GM19238 (cell line): ENCODE data around the gene PCDHB13.
"Not testable (repeated sequence)": the region's sequence is repeated elsewhere in the genome, so short reads cannot be mapped to it uniquely, and the experiment has no call there.

Source experiments
- DNase-seq: peaks from one replicate; pipeline ENCODE4 v3.0.0; 2011; ENCODE audit warnings: low spot score; ENCODE audit not compliant: insufficient read length

Gene PCDHB13

DNA sequence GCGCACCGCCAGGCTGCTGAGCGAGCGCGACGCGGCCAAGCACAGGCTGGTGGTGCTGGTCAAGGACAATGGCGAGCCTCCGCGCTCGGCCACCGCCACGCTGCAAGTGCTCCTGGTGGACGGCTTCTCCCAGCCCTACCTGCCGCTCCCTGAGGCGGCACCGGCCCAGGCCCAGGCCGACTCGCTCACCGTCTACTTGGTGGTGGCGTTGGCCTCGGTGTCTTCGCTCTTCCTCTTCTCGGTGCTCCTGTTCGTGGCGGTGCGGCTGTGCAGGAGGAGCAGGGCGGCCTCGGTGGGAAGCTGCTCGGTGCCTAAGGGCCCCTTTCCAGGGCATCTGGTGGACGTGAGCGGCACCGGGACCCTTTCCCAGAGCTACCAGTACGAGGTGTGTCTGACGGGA lies 12.1 kb upstream of the PCDHB13 start:
- not testable (repeated sequence) for DNase-seq

DNA sequence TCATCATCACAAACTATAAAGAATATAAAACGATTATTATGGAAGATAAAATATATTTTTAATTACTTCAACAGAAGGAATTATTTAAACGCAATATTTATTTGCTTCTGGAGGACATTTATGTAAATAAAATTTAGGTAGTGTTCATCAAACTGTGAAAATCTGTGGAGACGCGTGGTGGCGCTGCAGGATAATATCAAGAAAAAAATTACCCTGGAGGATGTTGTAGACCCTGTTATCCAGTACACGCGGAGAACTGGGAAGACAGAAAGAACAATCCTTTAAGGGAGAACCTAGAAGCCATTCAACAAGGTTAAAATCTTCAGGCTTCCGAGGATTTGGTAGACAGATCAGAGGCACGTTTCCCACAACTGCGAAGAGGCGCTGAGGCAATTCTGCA lies 5.2 kb upstream of the PCDHB13 start, which contains the start of gene PCDHB12:
Gene PCDHB12, plus strand, starts transcription at position 242 of the 400 bp plus-strand sequence. CDS start 189 bp downstream, outside the sequence.
- DNase-seq, result no peak

DNA sequence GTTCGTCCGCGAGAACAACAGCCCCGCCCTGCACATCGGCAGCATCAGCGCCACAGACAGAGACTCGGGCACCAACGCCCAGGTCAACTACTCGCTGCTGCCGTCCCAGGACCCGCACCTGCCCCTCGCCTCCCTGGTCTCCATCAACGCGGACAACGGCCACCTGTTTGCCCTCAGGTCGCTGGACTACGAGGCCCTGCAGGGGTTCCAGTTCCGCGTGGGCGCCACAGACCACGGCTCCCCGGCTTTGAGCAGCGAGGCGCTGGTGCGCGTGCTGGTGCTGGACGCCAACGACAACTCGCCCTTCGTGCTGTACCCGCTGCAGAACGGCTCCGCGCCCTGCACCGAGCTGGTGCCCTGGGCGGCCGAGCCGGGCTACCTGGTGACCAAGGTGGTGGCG lies 3.4 kb upstream of the PCDHB13 start:
- not testable (repeated sequence) for DNase-seq

DNA sequence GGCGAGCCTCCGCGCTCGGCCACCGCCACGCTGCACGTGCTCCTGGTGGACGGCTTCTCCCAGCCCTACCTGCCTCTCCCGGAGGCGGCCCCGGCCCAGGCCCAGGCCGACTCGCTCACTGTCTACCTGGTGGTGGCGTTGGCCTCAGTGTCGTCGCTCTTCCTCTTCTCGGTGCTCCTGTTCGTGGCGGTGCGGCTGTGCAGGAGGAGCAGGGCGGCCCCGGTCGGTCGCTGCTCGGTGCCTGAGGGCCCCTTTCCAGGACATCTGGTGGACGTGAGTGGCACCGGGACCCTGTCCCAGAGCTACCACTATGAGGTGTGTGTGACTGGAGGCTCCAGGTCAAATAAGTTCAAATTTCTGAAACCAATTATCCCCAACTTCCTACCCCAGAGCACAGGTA lies 2.9 kb upstream of the PCDHB13 start:
- not testable (repeated sequence) for DNase-seq

DNA sequence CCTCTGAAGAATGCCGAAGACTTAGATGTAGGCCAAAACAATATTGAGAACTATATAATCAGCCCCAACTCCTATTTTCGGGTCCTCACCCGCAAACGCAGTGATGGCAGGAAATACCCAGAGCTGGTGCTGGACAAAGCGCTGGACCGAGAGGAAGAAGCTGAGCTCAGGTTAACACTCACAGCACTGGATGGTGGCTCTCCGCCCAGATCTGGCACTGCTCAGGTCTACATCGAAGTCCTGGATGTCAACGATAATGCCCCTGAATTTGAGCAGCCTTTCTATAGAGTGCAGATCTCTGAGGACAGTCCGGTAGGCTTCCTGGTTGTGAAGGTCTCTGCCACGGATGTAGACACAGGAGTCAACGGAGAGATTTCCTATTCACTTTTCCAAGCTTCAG lies 864 bp downstream of the PCDHB13 start:
- DNase-seq, result not testable (repeated sequence)

DNA sequence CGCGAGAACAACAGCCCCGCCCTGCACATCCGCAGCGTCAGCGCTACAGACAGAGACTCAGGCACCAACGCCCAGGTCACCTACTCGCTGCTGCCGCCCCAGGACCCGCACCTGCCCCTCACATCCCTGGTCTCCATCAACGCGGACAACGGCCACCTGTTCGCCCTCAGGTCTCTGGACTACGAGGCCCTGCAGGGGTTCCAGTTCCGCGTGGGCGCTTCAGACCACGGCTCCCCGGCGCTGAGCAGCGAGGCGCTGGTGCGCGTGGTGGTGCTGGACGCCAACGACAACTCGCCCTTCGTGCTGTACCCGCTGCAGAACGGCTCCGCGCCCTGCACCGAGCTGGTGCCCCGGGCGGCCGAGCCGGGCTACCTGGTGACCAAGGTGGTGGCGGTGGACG lies 1.8 kb downstream of the PCDHB13 start:
- DNase-seq, result not testable (repeated sequence)

DNA sequence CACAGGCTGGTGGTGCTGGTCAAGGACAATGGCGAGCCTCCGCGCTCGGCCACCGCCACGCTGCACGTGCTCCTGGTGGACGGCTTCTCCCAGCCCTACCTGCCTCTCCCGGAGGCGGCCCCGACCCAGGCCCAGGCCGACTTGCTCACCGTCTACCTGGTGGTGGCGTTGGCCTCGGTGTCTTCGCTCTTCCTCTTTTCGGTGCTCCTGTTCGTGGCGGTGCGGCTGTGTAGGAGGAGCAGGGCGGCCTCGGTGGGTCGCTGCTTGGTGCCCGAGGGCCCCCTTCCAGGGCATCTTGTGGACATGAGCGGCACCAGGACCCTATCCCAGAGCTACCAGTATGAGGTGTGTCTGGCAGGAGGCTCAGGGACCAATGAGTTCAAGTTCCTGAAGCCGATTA lies 2.3 kb downstream of the PCDHB13 start:
- not testable (repeated sequence) for DNase-seq

DNA sequence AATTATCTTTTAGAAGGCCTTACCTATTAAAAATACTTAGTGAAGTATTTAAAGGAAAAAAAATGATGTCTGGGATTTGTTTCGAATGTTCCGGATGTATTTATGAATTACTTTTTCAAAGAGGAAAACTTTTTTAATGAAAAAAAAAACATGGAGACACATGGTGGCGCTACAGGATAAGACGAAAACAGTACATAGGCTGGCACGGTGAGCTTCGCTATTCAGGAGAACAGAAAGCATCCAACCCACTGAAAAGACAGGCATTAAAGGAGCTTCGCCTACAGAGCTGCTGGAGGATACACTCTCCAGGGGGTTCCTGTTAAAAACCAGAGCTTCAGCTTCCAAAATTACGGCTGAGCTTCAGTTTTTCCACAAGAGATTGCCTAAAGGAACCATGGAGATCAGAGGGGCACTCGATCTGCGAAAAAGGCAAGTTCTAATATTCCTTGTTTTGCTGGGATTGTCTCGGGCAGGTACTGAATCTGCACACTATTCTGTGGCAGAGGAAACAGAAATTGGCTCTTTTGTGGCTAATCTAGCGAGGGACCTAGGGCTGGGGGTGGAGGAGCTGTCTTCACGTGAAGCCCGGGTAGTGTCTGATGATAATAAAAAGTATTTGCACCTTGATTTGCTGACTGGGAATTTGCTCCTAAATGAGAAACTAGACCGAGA lies 9.5 kb downstream of the PCDHB13 start, which contains the start of gene PCDHB14:
Gene PCDHB14, plus strand, starts transcription at position 232 of the 672 bp plus-strand sequence. Its CDS starts 163 bp downstream, at position 395.
- no peak for DNase-seq

DNA sequence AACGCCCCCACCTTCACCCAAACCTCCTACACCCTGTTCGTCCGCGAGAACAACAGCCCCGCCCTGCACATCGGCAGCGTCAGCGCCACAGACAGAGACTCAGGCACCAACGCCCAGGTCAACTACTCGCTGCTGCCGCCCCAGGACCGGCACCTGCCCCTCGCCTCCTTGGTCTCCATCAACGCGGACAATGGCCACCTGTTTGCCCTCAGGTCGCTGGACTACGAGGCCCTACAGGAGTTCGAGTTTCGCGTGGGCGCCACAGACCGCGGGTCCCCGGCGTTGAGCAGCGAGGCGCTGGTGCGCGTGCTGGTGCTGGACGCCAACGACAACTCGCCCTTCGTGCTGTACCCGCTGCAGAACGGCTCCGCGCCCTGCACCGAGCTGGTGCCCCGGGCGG lies 11.1 kb downstream of the PCDHB13 start:
- DNase-seq, result not testable (repeated sequence)

DNA sequence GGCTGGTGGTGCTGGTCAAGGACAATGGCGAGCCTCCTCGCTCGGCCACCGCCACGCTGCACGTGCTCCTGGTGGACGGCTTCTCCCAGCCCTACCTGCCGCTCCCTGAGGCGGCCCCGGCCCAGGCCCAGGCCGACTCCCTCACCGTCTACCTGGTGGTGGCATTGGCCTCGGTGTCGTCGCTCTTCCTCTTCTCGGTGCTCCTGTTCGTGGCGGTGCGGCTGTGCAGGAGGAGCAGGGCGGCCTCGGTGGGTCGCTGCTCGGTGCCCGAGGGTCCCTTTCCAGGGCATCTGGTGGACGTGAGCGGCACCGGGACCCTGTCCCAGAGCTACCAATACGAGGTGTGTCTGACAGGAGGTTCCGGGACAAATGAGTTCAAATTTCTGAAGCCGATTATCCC lies 11.7 kb downstream of the PCDHB13 start:
- DNase-seq, result not testable (repeated sequence)

DNA sequence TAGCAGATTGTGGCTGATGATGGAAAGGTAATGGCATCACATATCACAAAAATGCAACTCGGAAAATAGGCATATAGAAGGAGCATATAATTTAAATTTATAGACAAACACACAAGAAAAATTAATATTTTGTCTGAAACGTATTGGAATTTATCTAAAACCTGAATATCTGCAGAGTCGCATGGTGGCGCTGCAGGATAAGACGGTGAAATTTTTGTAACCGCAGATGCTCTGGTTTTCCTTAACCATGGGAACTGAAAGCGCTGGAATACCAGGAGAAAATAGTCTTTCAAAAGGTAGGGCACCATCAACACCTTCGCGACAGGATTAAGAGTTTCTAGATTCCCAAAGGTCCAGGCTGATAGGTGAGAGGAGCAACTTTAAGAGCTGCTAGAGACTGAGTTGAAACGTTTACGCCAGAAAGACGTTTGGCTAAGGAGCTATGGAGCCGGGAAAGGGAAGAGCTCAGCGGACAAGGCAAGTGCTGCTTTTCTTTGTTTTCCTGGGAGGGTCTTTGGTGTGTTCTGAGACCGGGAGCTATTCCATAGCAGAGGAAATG lies 20.5 kb downstream of the PCDHB13 start:
- DNase-seq, result no peak

DNA sequence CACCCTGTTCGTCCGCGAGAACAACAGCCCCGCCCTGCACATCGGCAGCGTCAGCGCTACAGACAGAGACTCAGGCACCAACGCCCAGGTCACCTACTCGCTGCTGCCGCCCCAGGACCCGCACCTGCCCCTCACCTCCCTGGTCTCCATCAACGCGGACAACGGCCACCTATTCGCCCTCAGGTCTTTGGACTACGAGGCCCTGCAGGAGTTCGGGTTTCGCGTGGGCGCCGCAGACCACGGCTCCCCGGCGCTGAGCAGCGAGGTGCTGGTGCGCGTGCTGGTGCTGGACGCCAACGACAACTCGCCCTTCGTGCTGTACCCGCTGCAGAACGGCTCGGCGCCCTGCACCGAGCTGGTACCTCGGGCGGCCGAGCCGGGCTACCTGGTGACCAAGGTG lies 22.2 kb downstream of the PCDHB13 start:
- DNase-seq, result not testable (repeated sequence)

DNA sequence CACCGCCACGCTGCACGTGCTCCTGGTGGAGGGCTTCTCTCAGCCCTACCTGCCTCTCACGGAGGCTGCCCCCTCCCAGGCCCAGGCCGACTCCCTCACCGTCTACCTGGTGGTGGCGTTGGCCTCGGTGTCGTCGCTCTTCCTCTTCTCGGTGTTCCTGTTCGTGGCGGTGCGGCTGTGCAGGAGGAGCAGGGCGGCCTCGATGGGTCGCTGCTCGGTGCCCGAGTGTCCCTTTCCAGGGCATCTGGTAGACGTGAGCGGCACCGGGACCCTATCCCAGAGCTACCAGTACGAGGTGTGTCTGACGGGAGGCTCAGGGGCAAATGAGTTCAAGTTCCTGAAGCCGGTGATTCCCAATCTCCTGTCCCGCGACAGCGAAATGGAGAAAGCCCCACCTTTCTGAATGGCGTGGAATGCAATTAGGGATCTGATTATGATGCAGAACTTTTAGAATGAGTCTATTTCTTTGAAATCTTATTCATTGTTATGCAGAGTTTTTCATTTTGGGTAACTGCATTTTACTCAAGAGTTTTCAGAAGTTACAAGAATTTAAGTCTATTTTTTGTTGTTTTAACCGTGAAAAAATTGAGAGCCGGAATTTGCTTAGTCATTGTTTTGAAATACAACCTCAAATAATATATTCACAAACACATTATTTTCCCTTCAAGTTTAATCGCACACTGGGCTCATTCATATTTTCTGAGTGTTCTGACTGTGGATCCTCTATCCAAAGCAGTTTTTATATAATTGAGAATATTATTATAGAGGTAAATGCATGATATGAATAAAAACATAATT lies 23.0 kb downstream of the PCDHB13 start:
- no peak for DNase-seq

DNA sequence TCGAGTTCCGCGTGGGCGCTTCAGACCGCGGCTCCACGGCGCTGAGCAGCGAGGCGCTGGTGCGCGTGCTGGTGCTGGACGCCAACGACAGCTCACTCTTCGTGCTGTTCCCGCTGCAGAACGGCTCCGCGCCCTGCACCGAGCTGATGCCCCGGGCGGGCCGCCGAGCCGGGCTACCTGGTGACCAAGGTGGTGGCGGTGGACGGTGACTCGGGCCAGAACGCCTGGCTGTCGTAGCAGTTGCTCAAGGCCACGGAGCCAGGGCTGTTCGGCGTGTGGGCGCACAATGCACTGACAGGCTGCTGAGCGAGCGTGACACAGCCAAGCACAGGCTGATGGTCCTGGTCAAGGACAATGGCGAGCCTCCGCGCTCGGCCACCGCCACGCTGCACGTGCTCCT lies 27.8 kb downstream of the PCDHB13 start:
- DNase-seq, result no peak

DNA sequence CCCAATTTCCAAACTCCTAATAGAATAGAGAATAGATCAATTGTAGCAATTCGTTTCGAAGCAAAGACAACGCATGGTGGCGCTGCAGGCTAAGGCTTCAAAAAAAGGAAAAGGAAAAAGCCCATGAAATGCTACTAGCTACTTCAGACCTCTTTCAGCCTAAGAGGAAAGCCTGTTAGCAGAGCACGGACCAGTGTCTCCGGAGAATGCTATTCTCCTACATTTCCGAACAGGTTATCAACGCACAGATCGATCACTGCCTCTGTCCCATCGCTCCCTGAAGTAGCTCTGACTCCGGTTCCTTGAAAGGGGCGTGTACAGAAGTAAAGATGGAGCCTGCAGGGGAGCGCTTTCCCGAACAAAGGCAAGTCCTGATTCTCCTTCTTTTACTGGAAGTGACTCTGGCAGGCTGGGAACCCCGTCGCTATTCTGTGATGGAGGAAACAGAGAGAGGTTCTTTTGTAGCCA lies 31.6 kb downstream of the PCDHB13 start, which contains the start of gene PCDHB15:
Gene PCDHB15, plus strand, starts transcription at position 146 of the 468 bp plus-strand sequence. Its CDS starts 184 bp downstream, at position 330.
- no peak for DNase-seq

DNA sequence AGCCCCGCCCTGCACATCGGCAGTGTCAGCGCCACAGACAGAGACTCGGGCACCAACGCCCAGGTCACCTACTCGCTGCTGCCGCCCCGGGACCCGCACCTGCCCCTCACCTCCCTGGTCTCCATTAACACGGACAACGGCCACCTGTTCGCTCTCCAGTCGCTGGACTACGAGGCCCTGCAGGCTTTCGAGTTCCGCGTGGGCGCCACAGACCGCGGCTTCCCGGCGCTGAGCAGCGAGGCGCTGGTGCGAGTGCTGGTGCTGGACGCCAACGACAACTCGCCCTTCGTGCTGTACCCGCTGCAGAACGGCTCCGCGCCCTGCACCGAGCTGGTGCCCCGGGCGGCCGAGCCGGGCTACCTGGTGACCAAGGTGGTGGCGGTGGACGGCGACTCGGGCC lies 33.3 kb downstream of the PCDHB13 start:
- DNase-seq, result not testable (repeated sequence)

DNA sequence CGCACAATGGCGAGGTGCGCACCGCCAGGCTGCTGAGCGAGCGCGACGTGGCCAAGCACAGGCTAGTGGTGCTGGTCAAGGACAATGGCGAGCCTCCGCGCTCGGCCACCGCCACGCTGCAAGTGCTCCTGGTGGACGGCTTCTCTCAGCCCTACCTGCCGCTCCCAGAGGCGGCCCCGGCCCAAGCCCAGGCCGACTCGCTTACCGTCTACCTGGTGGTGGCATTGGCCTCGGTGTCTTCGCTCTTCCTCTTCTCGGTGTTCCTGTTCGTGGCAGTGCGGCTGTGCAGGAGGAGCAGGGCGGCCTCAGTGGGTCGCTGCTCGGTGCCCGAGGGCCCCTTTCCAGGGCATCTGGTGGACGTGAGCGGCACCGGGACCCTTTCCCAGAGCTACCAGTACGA lies 33.7 kb downstream of the PCDHB13 start:
- DNase-seq, result not testable (repeated sequence)

DNA sequence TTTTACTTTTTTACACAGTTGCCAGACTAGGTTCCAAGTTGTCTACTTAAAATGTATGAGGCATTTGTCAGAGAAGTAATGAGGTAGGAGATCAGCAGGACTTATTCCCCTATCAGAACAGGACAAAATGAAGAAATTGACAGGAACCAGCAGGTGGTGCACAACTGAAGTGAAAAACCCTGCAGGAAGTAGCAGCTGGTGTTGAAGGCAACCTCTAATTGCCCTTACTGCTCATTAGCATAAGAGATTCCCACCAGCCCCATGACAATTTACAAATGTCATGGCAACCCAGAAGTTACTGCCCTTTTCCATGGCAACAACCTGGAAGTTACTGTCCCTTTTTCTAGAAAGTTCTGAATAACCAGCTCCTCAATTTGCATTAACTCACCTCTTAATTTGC lies 36.9 kb downstream of the PCDHB13 start:
- DNase-seq, result no peak

DNA sequence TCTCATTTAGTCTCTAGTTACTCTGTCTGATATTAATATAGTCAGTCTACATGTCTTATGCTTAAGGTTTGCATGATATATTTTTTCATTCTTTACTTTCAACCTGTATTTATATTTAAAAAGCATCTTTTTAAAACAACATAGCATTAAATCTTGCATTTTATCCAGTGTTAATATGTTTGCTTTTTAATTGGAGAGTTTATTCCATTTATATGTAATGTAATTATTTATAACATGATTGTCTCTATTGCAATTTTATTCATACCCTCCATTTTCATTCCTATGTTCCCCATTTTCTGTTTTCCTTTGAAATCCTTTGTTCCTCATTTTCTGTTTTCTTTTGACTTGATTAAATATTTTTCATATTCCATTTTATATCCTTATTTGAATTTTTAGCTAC lies 44.7 kb downstream of the PCDHB13 start:
- DNase-seq, result no peak

DNA sequence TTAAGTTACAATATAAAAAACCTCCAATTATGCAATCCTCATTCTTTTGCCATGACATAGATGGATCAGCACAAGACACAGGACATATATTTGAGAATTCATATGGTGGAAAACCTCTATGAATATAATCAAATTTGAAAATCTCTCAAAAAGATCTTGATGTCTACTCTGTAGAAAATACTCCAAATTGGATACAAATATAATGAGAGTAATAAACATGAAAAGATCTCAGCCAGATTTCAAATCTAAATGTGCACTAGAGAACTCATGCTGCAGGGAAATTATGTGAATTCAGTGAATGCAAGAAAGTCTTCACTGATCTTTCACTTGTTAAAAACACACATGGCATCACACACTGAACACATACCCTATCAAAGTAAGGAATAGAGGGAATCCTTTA lies 45.2 kb downstream of the PCDHB13 start:
- no peak for DNase-seq

DNA sequence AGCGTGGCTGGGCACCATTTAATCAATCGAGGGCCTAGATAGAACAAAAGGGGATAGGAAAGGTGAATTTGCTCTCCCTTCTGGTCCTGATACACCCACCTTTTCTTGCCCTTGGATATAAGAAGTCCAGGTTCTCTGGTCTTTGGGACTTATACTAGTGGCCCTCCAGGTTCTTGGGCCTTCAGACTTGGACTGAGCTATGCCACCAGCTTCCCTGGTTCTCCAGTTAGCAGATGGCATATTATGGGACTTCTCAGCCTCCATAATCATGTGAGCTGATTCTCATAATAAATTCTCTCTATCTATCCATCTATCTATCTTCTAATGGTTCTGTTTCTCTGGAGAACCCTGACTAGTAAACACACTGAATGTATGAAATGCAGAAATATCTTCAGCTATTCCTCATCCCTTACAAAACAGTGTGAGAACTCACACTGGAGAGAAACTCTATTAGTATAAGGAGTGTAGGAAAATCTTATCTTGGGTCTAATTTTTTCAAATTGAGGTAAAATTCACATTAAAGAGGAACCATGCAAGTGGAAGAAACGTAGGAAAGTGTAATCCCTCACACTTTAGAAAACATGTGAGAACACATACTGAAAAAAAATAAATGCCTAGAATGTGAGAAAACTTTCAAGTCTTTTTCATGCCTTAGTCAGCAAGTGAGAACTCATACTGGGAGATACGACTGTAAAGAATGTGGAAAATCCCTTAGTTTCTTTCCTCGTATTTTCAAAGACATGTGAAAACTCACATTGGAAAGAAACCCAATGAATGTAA lies 46.9 kb downstream of the PCDHB13 start:
- no peak for DNase-seq
